Epithelial cell of esophagus (primary cell): ENCODE data around the gene PKM.

Experiments used
- DNase-seq: peaks from one replicate; pipeline ENCODE4 v3.0.0; 2010; ENCODE audit warnings: low read depth
- H3K4me3 ChIP-seq: 2 replicates; pipeline ENCODE4 v1.5.1; 2011; ENCODE audit warnings: mild to moderate bottlenecking, low read length, control low read depth
- TF ChIP-seq, protein P1 (sequence below): IDR thresholded peaks from 2 replicates; pipeline ENCODE4 v1.5.1; 2011; ENCODE audit warnings: low read depth, mild to moderate bottlenecking, low read length, control low read depth, inconsistent platforms; ENCODE audit not compliant: insufficient read depth; ENCODE audit errors: missing control alignments

Gene PKM

DNA sequence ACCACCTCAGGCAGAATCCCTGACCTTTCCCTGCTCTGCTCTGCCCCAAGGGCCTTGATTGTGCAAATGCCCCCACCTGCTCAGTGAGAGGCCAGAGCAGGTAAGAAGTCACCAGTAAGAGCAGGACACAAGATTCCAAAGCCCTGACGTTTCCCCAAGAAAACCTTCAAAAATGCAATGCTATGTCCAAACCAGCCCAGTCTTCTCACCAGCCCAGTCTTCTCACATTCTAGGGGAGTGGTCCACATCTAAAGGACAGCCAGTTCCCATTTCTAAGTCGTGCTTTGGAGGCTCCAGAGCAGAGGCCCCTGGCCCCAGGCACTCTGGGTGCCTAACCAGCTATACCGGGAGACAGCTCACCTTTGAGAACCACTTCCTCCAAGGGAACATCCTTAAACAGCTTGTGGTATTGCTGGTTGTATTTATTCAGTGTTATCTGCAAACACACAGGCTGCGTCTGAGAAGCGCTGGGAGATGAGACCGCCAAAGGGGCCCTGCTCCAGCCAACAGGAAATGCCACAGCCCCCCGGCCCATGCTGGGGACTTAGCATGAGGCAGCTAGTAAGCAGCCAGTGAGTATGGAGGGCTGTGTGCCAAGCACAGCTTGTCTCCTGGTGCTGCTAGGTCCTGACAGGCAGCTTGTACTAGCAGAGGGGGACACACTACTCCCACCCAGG is 62.7 kb downstream of the PKM start:
- DNase-seq: peak; percentile 85
- no peak overlapping the region for H3K4me3 ChIP-seq
- TF ChIP-seq, protein P1, sequence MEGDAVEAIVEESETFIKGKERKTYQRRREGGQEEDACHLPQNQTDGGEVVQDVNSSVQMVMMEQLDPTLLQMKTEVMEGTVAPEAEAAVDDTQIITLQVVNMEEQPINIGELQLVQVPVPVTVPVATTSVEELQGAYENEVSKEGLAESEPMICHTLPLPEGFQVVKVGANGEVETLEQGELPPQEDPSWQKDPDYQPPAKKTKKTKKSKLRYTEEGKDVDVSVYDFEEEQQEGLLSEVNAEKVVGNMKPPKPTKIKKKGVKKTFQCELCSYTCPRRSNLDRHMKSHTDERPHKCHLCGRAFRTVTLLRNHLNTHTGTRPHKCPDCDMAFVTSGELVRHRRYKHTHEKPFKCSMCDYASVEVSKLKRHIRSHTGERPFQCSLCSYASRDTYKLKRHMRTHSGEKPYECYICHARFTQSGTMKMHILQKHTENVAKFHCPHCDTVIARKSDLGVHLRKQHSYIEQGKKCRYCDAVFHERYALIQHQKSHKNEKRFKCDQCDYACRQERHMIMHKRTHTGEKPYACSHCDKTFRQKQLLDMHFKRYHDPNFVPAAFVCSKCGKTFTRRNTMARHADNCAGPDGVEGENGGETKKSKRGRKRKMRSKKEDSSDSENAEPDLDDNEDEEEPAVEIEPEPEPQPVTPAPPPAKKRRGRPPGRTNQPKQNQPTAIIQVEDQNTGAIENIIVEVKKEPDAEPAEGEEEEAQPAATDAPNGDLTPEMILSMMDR: no peak

DNA sequence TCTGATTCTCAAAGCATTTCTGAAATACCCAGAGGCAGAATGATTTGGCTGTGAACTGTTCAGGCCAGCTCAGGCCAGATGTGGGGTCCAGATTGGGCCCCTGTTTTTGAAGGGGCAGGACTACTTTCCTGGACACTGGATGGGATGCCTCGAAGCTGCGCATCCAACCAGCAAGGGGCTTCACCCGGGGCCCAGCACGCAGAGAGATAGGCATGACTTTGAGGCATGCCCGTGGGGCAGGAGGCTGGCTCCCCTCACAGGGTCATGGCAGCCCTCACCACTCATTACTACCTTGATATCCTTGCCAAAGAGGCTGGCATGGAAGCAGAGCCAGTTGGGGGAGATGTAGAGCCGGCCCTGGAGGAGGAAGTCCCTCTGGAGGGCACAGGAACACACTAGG is 63.5 kb downstream of the PKM start:
- no peak for DNase-seq
- no peak overlapping the region for H3K4me3 ChIP-seq
- TF ChIP-seq, protein P1: no peak

DNA sequence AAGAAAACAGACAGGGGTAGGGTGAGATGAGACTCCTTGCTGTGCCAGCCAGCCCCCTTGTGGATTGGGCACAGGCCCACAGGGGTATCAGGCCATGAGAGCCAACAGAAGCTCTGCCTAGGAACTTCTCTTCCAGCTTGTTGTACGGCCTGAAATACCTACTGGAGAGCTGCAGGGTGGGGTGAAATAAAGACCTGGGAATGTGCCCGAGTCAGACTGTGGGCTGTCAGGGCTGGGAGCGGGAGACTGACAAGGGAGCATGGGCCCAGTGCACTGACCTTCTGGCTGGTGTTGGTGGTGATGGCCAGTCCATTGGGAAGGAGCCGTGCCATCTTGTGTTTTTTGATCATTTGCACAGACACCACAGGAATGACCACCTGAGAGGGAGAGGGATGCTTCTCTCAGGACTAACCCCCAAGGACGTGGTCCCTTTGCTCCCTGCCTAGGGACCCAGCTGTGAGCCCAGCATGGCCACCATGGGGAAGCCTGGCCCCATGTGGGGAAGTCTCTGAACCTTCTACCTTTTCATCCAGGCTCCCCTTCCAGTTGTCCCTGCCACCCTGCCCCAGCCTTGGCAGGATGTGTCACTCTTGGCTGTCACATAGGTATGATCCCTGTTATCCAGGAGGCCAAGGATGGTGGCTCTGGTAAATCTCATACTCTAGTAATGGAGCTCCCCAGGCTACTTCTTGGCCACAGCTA is 64.1 kb downstream of the PKM start:
- H3K4me3 ChIP-seq: no peak overlapping the region
- DNase-seq: no peak
- TF ChIP-seq, protein P1: no peak

DNA sequence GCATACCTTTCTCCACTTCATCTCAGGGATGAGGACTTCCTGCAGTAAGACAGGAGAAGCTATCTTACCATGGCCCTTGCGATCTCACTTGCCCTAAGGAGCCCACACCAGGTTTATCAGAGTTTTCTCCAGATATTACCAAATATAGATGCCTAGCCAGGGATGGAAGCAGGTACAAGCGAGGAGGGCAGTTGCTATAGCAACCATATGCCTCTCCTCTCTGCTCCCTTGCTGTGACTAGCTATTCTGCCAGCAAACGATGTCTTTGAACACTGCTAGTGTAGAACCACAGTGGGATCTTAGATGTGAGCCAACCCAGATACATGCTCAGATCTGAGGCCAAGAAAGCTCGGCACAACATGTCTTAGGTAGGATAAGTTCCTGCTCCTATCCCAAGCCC is 67.3 kb downstream of the PKM start:
- no peak for DNase-seq
- H3K4me3 ChIP-seq: no peak overlapping the region
- TF ChIP-seq, protein P1: no peak

DNA sequence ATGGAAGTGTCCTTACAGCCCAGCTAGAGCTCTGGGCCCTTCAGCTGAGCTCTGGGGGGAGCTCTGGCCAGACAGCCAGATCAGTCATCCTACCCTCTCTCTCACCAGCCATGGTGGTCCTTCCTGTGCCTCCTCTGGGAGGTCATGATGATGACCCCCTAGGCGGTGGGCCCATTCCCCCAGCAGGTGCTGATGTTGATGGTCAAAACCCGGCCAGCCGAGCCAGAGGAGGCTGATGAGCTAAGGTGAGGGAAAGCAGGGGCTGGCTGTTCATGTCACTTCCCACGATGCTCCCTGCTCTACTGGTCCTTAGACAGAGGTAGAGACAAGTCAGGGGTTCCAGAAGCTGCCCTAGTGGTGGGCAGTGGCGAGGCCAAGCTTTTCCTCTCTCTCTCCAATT is 68.4 kb downstream of the PKM start:
- no peak for DNase-seq
- TF ChIP-seq, protein P1: no peak
- no peak overlapping the region for H3K4me3 ChIP-seq

DNA sequence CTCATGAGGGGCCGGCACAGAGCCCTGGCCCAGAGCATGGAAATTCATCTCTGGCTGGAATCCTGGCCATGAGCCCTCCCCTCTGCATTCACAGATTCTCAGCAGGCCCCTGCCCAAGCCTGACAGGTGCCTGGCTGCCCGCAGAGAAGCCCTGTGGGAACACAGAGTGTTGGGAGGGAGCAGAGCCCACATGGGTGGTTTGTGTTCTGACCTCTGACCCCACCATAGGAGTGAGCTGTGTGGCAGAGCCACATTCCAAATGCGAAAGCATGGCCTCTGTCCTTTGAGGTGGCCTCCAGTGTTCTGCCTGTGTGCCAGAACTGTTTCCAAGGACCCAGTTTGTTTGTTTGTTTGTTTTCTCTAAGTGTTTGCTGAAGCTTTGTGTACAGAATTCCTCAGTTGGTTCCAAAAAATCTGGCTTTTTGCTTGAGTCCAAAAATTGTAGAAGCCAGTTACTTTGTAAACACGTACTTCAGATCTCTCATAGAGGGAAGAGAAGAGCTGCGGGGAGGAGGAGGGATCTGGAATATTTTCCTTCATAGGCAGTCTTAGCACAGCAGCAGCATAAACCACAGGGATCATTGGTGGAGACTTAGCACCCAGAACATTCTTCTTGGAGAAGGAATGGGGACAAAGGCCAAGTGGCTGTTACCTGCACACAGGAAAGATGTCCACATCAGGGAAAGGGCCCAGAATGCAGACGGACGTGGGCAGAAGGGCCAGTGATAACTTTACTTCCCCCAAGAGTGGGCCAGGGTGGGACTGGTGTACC is 69.4 kb downstream of the PKM start:
- TF ChIP-seq, protein P1: no peak
- no peak for DNase-seq
- no peak overlapping the region for H3K4me3 ChIP-seq
